Ovary (tissue), 3 donors: ENCODE measurements around the gene TEX44.

ENCODE experiments used
- EP300 ChIP-seq: sonication (generic); formaldehyde crosslinking; IDR thresholded peaks from one replicate; pipeline ENCODE4 v1.6.1; 2017; ENCODE audit warnings: antibody characterized with exemption
- TF ChIP-seq, protein P1 (sequence below), 3 donors: fragments of 450-650 bp in 2 of 3; fragments of 200-600 bp in 1 of 3; IDR thresholded peaks; one replicate each; pipeline versions ENCODE4 v1.5.1 to v1.8.0; 2016 to 2022; ENCODE audit warnings: antibody characterized with exemption in 3 of 3, mild to moderate bottlenecking in 1 of 3
- donor health status: DM: no; HTN: no; CAD: no.

DNA sequence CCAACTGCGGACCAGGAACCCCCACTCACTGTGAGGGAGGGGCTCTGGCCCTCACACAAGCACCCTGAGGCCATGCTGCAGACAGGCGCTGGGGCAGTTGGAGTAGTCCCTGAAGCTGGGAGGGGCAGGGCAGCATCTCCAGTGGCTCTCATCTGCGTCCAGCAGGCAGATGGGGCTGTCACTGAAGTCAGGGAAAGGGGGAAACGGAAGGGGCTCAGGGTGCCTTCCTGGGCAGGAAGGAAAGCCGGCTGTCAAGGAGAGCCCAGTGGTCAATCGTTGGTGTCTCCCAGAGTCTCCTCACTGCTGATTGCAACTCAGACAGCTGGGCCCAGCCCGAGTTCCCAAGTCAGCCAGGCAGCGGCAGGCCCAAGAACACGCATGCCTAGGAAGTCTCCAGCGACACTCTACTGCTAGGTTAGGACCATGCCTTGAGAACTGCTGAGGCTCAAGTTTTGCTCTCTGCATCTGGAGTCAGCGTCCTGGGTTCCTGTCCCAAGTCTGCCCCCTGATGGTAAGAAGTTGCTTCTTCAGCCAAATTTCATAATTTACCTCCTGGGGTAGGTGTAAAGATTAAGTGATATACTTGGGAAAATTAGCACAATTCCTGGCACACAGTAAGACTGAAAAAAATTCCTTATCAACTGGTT lies 35.0 kb upstream of the TEX44 start:
- TF ChIP-seq EP300: no peak
- TF ChIP-seq, protein P1, sequence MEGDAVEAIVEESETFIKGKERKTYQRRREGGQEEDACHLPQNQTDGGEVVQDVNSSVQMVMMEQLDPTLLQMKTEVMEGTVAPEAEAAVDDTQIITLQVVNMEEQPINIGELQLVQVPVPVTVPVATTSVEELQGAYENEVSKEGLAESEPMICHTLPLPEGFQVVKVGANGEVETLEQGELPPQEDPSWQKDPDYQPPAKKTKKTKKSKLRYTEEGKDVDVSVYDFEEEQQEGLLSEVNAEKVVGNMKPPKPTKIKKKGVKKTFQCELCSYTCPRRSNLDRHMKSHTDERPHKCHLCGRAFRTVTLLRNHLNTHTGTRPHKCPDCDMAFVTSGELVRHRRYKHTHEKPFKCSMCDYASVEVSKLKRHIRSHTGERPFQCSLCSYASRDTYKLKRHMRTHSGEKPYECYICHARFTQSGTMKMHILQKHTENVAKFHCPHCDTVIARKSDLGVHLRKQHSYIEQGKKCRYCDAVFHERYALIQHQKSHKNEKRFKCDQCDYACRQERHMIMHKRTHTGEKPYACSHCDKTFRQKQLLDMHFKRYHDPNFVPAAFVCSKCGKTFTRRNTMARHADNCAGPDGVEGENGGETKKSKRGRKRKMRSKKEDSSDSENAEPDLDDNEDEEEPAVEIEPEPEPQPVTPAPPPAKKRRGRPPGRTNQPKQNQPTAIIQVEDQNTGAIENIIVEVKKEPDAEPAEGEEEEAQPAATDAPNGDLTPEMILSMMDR (IDR thresholded peaks at IDR 0.05): peak in 2 of 3 donors; percentile 28 to 30
